ENCODE data around the gene SFMBT2.

SFMBT2 gene

GRCh38 chr10:7405637-7406036, 5.2 kb downstream of the SFMBT2 start:
- H3K27ac ChIP-seq = no peak overlapping the region
- H3K4me1 ChIP-seq (ENCODE audit: low read depth, poor library complexity, severe bottlenecking) = peaks cover 24% of the 10 kb centered on the region
- peaks cover 99% of the 10 kb centered on the region for H3K79me2 ChIP-seq (ENCODE audit: insufficient read depth, low read depth)
- H2AFZ ChIP-seq (ENCODE audit: low read depth) = no peak overlapping the region
- H3K36me3 ChIP-seq (ENCODE audit: insufficient read depth) = no peaks in the 10 kb centered on the region
- H3K4me3 ChIP-seq (IDR thresholded peaks at IDR 0.05; ENCODE audit: insufficient read depth, low read depth, low read length) = no peak overlapping the region
- no peak for TF ChIP-seq CTCF (conservative IDR thresholded peaks at IDR 0.05; ENCODE audit: low read depth, low read length)
- no peak overlapping the region for H3K4me2 ChIP-seq
- H4K20me1 ChIP-seq (ENCODE audit: insufficient read depth) = peaks cover 50% of the 10 kb centered on the region
- H3K9ac ChIP-seq = no peak overlapping the region
- no peaks in the 10 kb centered on the region for H3K27me3 ChIP-seq (ENCODE audit: insufficient read depth, low read depth)

- Histone ChIP-seq H3K4me3 (IDR thresholded peaks at IDR 0.05; ENCODE audit: insufficient read depth, low read depth, low read length) (no peak overlapping the region), H3K4me2 (no peak overlapping the region), H3K4me1 (ENCODE audit: low read depth, poor library complexity, severe bottlenecking) (peaks cover 24% of the 10 kb centered on the region), H3K27me3 (ENCODE audit: insufficient read depth, low read depth) (no peaks in the 10 kb centered on the region), H2AFZ (ENCODE audit: low read depth) (no peak overlapping the region), H3K36me3 (ENCODE audit: insufficient read depth) (no peaks in the 10 kb centered on the region), H3K79me2 (ENCODE audit: insufficient read depth, low read depth) (peaks cover 99% of the 10 kb centered on the region), H3K27ac (no peak overlapping the region), H3K9ac (no peak overlapping the region), H4K20me1 (ENCODE audit: insufficient read depth) (peaks cover 61% of the 10 kb centered on the region)
- no peak for TF ChIP-seq CTCF (conservative IDR thresholded peaks at IDR 0.05; ENCODE audit: low read depth, low read length)
Measured at GRCh38 chr10:7403620-7404019, 7.2 kb downstream of the SFMBT2 start.

GRCh38 chr10:7401782-7402181, 9.1 kb downstream of the SFMBT2 start:
- Histone ChIP-seq H2AFZ (ENCODE audit: low read depth) (no peak overlapping the region), H3K9ac (no peak overlapping the region), H3K4me1 (ENCODE audit: low read depth, poor library complexity, severe bottlenecking) (peaks cover 23% of the 10 kb centered on the region), H3K4me3 (IDR thresholded peaks at IDR 0.05; ENCODE audit: insufficient read depth, low read depth, low read length) (no peak overlapping the region), H3K79me2 (ENCODE audit: insufficient read depth, low read depth) (peaks cover 98% of the 10 kb centered on the region), H4K20me1 (ENCODE audit: insufficient read depth) (peaks cover 74% of the 10 kb centered on the region), H3K36me3 (ENCODE audit: insufficient read depth) (no peaks in the 10 kb centered on the region), H3K4me2 (no peak overlapping the region), H3K27me3 (ENCODE audit: insufficient read depth, low read depth) (no peaks in the 10 kb centered on the region), H3K27ac (no peak overlapping the region)
- TF ChIP-seq CTCF (conservative IDR thresholded peaks at IDR 0.05; ENCODE audit: low read depth, low read length) = no peak

- Histone ChIP-seq H3K79me2 (ENCODE audit: insufficient read depth, low read depth) (peaks cover 96% of the 10 kb centered on the region), H3K4me1 (ENCODE audit: low read depth, poor library complexity, severe bottlenecking) (peaks cover 17% of the 10 kb centered on the region), H3K4me3 (IDR thresholded peaks at IDR 0.05; ENCODE audit: insufficient read depth, low read depth, low read length) (no peak overlapping the region), H3K36me3 (ENCODE audit: insufficient read depth) (no peaks in the 10 kb centered on the region), H4K20me1 (ENCODE audit: insufficient read depth) (peaks cover 71% of the 10 kb centered on the region), H3K9ac (no peak overlapping the region), H3K27ac (no peak overlapping the region), H2AFZ (ENCODE audit: low read depth) (no peak overlapping the region), H3K27me3 (ENCODE audit: insufficient read depth, low read depth) (no peaks in the 10 kb centered on the region), H3K4me2 (no peak overlapping the region)
- TF ChIP-seq CTCF (conservative IDR thresholded peaks at IDR 0.05; ENCODE audit: low read depth, low read length) = no peak
Measured at GRCh38 chr10:7401156-7401555, 9.7 kb downstream of the SFMBT2 start.

Measured in KMS-11 (cell line).